T-helper 1 cell treated with Interleukin-12 subunit alpha and Interleukin-12 subunit beta and Interleukin-4 antibody, amounts not matched to agents 30 μg/mL and 1 μg/mL, for 36 hours (primary cell): Measurements from ENCODE around the gene FHIT.
"Not testable (repeated sequence)": the region's sequence is repeated elsewhere in the genome, so short reads cannot be mapped to it uniquely, and the experiment has no call there.

Experiments
- H3K27ac Mint-ChIP-seq: one replicate; pipeline ENCODE4 v1.8.0; 2021; ENCODE audit warnings: mild to moderate bottlenecking, mixed read lengths
- H3K27me3 Mint-ChIP-seq: one replicate; pipeline ENCODE4 v1.8.0; 2021; ENCODE audit warnings: low read depth, mixed read lengths
- H3K36me3 Mint-ChIP-seq: one replicate; pipeline ENCODE4 v1.8.0; 2021; ENCODE audit warnings: low read depth, mixed read lengths
- H3K4me1 Mint-ChIP-seq: one replicate; pipeline ENCODE4 v1.8.0; 2021; ENCODE audit warnings: low read depth, mixed read lengths
- H3K4me3 Mint-ChIP-seq: one replicate; pipeline ENCODE4 v1.8.0; 2021; ENCODE audit warnings: mild to moderate bottlenecking, moderate library complexity, mixed read lengths
- H3K9me3 Mint-ChIP-seq: one replicate; pipeline ENCODE4 v1.8.0; 2021; ENCODE audit warnings: mixed read lengths

The FHIT gene

DNA sequence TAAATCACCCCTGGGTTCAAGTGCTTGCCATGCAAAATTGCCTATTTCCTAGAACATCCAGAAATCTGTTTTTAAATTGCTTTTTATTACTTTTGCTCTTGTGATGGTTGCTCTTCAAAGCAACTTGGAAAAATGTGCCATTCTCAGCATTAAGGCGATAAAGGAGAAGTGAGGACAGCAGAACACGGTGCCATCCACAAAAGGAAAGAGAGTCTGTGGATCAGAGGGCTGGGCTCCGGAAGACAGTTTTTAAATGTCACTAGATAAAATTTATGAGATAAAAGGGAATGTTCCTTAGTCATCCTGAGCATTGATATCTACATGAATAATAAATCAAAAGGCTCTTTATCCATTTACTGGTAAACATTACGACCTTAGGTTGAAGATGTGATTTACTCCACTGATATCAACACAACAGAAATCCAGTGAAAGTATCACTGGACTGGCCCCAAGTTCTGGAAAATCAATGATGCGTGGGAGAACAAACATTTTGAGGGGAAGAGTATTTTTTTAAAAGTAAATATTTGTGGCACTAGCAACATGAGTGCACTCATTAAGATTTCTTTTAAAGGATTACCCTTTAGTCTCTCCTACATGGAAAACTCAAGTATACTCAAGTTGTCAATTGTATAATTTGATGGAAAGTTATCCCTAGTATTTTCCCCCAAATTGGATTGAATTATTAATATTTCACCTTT lies 554.7 kb downstream of the FHIT start:
- no peaks in the 10 kb centered on the region for H3K4me1 Mint-ChIP-seq
- no peak overlapping the region for H3K27ac Mint-ChIP-seq
- H3K4me3 Mint-ChIP-seq, result no peak overlapping the region
- no peaks in the 10 kb centered on the region for H3K27me3 Mint-ChIP-seq
- H3K9me3 Mint-ChIP-seq, result peaks cover 8% of the 10 kb centered on the region
- H3K36me3 Mint-ChIP-seq, result no peaks in the 10 kb centered on the region

DNA sequence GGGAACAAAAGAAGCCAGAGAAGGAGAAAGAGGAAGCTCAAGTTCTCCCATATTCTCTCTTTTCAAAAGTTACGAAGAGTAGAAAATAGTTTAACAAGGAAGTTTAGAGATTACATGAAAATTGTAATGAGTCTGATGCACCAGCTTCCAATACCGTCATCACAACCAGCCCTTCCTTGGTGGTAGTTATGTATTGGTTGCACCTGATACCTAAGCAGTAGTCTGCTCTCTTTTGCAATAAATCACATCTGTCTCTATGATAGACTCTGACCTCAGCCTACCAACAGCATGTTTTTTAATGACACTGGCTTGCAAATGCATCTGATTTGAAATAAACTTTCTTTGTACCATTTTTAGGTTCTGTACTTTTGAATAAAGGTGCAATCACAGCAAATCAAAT lies 575.8 kb downstream of the FHIT start:
- Mint-ChIP-seq H3K4me3 (no peak overlapping the region), H3K36me3 (no peaks in the 10 kb centered on the region), H3K4me1 (peaks cover 2% of the 10 kb centered on the region), H3K9me3 (peaks cover 5% of the 10 kb centered on the region), H3K27ac (no peak overlapping the region), H3K27me3 (no peaks in the 10 kb centered on the region)

DNA sequence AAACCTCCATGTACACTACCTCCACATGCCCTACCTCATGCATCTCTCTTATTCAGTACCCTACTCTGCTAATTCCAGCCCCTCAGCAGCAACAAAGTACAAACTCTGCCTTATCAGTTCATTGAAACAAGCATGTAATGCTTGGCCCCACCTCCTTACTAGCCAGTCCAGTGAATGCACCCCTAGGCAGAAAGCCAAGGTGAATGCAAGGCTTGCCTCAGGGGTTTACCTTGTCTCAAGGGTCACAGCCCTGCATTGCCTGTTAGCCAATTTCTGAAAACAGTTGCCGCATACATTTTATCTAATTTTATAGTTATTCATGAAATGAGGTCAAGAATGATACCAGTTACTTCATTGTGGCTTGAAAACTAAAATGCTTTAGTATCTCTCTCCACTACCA lies 576.4 kb downstream of the FHIT start:
- Mint-ChIP-seq H3K27ac (no peak overlapping the region), H3K36me3 (no peaks in the 10 kb centered on the region), H3K9me3 (peaks cover 5% of the 10 kb centered on the region), H3K4me3 (no peak overlapping the region), H3K4me1 (peaks cover 2% of the 10 kb centered on the region), H3K27me3 (no peaks in the 10 kb centered on the region)

DNA sequence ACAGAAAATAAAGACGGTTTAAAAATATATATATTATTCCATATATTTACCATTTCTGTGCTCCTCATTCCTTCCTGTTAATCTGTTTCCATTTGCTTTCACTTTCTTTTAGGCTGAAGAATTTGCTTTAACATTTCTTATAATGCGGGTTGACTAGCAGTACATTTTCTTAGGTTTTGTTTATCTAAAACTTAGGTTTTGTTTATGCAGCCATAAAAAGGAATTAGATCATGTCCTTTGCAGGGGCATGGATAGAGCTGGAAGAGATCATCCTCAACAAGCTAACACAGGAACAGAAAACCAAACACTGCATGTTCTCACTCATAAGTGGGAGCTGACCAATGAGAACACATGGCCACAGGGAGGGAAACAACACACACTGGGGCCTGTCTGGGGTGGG lies 578.1 kb downstream of the FHIT start:
- peaks cover 2% of the 10 kb centered on the region for H3K4me1 Mint-ChIP-seq
- no peaks in the 10 kb centered on the region for H3K36me3 Mint-ChIP-seq
- no peak overlapping the region for H3K27ac Mint-ChIP-seq
- H3K4me3 Mint-ChIP-seq, result no peak overlapping the region
- H3K27me3 Mint-ChIP-seq, result no peaks in the 10 kb centered on the region
- H3K9me3 Mint-ChIP-seq, result peaks cover 5% of the 10 kb centered on the region

DNA sequence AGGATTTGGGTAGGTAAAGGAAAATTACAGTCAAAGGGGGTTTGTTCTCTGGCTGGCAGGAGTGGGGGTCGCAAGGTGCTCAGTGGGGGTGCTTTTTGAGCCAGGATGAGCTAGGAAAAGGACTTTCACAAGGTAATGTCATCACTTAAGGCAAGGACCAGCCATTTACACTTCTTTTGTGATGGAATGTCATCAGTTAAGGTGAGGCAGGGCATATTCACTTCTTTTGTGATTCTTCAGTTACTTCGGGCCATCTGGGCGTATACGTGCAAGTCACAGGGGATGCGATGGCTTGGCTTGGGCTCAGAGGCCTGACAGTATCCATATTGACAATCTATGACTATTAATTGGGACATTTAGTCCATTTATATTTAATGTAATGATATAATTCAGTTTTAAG lies 578.9 kb downstream of the FHIT start:
- H3K27me3 Mint-ChIP-seq, H3K27ac Mint-ChIP-seq, H3K4me3 Mint-ChIP-seq, H3K4me1 Mint-ChIP-seq, H3K9me3 Mint-ChIP-seq, H3K36me3 Mint-ChIP-seq: not testable (repeated sequence)

DNA sequence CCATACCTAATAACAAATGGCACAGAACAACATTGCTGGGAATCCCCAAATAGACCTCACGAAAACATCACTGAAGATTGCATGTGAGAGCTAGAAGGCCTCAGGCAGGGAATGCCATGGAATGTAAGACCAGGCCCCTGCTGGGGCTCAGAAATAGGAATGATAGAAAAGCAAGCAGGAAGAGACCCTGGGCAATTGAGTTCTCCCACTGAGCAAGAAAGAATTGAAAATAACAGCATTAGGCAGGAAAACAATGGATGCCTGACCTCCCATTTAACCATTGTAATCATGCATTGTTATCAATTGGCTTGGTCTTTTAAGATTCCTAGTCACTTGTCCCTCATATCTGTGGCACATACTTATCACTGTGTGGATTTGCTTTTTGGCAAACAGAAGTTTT lies 581.6 kb downstream of the FHIT start:
- H3K9me3 Mint-ChIP-seq, result peaks cover 13% of the 10 kb centered on the region
- no peak overlapping the region for H3K27ac Mint-ChIP-seq
- no peaks in the 10 kb centered on the region for H3K36me3 Mint-ChIP-seq
- H3K4me1 Mint-ChIP-seq, result peaks cover 2% of the 10 kb centered on the region
- H3K27me3 Mint-ChIP-seq, result no peaks in the 10 kb centered on the region
- H3K4me3 Mint-ChIP-seq, result no peak overlapping the region

DNA sequence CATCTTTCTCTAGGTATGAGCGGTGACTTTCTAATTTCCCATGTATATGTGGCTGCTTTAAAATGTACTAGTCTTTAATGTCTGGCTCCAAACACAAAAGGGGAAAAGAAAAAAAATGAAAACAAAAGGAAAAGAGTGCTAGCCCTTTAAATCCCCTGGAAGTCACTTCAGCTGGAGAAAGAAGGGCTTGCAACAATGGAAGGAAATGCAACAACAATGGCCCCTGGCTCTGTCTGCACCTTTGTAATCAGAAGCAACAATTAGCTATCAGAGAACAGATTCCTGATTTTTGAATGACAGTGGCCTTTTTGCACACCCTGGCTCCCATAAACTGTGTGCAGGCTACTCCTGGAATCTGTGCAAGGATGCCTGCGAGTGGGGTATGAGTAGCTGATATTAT lies 591.2 kb downstream of the FHIT start:
- H3K27ac Mint-ChIP-seq, result no peak overlapping the region
- H3K36me3 Mint-ChIP-seq, result no peaks in the 10 kb centered on the region
- peaks cover 21% of the 10 kb centered on the region for H3K9me3 Mint-ChIP-seq
- no peak overlapping the region for H3K4me3 Mint-ChIP-seq
- H3K27me3 Mint-ChIP-seq, result no peaks in the 10 kb centered on the region
- no peaks in the 10 kb centered on the region for H3K4me1 Mint-ChIP-seq

DNA sequence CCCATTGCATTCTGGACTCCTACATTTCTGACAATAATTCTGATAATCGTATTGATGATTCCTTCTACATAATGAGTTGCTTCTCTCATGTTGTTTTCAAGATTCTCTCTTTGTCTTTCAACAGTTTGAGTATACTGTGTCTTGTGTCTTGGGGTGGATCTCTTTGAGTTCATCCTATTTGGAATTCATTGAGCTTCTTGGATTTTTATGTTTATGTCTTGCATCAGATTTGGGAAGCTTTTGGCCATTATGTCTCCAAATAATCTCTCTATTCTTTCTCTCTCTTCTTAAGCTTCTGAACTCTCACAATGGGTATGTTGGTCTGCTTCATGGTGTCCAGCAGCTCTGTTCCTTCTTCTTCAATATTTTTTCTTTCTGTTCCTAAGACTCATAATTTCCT lies 592.2 kb downstream of the FHIT start:
- no peak overlapping the region for H3K27ac Mint-ChIP-seq
- H3K27me3 Mint-ChIP-seq, result no peaks in the 10 kb centered on the region
- H3K36me3 Mint-ChIP-seq, result no peaks in the 10 kb centered on the region
- peaks cover 17% of the 10 kb centered on the region for H3K9me3 Mint-ChIP-seq
- no peaks in the 10 kb centered on the region for H3K4me1 Mint-ChIP-seq
- no peak overlapping the region for H3K4me3 Mint-ChIP-seq

DNA sequence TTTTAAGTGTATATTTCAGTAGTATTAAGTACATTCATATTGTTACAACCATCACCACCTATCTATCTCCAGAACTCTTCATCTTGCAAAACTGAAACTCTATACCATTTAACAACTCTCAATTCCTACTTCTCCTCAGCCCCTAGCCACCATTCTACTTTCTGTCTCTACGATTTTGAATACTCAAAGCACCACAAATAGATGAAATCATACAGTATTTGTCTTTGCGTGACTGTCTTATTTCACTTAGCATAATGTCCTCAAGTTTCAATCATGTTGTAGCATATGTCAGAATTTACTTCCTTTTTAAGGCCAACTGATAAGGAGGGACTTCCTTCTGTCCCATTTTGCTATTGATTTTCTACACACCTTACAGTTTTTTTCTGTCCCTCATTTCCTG lies 593.3 kb downstream of the FHIT start:
- Mint-ChIP-seq H3K27ac (no peak overlapping the region), H3K27me3 (no peaks in the 10 kb centered on the region), H3K36me3 (no peaks in the 10 kb centered on the region), H3K4me3 (no peak overlapping the region), H3K9me3 (peaks cover 17% of the 10 kb centered on the region), H3K4me1 (peaks cover under 1% of the 10 kb centered on the region)

DNA sequence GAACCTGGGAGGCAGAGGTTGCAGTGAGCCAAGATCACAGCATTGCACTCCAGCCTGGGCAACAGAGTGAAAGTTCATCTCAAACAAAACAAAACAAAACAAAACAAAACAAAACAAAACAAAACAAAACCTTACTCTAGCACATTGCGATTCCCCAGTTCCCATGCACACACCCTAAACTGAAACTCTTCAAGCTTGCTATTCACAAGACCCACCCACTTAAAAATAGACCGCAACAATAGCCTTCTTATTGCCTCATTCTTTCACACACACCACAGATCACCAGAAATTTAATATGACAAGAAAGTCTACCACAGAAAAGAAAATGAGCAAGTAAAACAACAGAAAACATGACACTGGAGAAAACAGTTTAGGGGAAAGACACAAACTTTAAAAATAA lies 598.4 kb downstream of the FHIT start:
- no peaks in the 10 kb centered on the region for H3K9me3 Mint-ChIP-seq
- H3K27me3 Mint-ChIP-seq, result no peaks in the 10 kb centered on the region
- no peaks in the 10 kb centered on the region for H3K36me3 Mint-ChIP-seq
- H3K4me1 Mint-ChIP-seq, result peaks cover 7% of the 10 kb centered on the region
- no peak overlapping the region for H3K4me3 Mint-ChIP-seq
- H3K27ac Mint-ChIP-seq, result no peak overlapping the region

DNA sequence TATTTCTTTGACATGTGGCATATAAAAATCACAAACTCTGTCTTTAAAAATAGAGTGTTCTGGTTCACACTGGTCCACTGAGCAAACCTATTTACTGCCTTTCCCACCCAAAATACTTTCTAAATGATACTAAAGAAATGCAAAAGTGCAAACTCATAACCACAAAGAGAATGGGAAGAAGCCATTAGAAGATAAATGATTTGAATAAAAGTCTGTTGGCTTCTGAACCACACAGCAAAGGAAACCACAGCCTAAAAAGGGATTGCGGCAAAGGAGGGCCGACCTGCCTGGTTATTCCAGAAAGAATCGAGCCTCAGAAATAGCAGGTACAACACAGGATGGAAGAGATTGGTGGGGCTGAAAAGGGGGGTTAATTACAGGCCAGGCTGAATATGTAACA lies 599.5 kb downstream of the FHIT start:
- H3K4me1 Mint-ChIP-seq, result peaks cover 7% of the 10 kb centered on the region

DNA sequence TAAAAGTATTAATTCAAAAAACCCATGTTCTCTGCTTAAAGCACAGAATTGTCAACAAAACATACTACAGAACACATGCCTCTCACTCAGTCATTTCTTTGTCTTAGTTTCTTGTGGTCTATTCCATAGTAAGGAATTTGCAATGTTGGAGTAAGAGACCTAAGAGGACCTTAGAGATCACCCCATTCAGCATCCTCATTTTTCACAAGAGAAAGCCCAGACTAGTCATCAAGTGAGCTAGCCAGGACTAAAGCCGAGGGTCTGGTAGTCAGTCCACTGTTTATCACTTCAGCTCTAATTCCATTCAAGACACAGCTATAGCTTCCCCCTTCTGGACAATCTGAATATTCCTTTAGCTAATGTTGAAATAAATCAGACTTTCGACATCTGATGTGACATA lies 601.1 kb downstream of the FHIT start:
- H3K9me3 Mint-ChIP-seq, result no peaks in the 10 kb centered on the region
- peaks cover 7% of the 10 kb centered on the region for H3K4me1 Mint-ChIP-seq
- no peak overlapping the region for H3K27ac Mint-ChIP-seq
- H3K27me3 Mint-ChIP-seq, result no peaks in the 10 kb centered on the region
- H3K36me3 Mint-ChIP-seq, result no peaks in the 10 kb centered on the region
- no peak overlapping the region for H3K4me3 Mint-ChIP-seq

More for the DNA sequence above, 599.5 kb downstream of the FHIT start:
- Mint-ChIP-seq H3K36me3 (no peaks in the 10 kb centered on the region), H3K27ac (no peak overlapping the region), H3K27me3 (no peaks in the 10 kb centered on the region), H3K4me3 (no peak overlapping the region), H3K9me3 (no peaks in the 10 kb centered on the region)

DNA sequence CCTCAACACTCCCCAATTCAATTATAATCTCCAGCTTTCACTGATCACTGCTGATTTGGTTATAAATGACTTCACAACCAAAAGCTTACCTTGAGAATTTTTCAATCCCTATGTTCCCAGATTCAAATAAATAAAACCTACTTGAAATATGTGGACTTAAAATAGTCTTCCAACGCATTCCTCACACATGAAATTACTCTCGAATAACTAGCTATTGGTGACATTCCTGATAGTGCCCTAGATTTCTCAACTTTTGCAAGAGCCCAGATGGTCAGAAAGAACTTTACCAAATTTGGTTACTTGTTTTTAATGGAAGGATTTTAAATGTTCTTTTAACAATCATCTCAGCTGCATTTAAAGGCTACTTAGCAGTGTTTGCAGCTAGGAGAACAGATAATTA lies 605.5 kb downstream of the FHIT start:
- Mint-ChIP-seq H3K27me3 (no peaks in the 10 kb centered on the region), H3K4me3 (no peak overlapping the region), H3K27ac (no peak overlapping the region), H3K9me3 (peaks cover 7% of the 10 kb centered on the region), H3K4me1 (peaks cover 2% of the 10 kb centered on the region), H3K36me3 (no peaks in the 10 kb centered on the region)

DNA sequence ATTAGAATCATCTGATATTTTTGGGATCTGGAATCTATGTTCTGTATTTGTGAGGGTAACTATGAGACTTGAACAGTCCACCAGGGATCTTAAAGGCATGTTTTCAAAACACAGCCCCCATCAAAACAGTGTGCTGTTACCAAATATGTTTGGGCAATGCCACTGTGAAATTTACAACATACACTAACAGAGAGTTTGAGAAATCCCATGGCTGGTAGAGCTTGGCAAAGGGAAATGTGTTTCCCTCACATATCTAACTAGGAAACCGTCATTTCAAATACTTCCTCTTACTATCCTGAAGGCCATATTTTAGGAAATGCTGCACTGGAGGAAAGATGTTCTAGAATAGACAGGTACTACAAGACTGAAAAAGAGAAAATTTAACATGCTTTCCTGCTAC lies 607.4 kb downstream of the FHIT start:
- Mint-ChIP-seq H3K4me1 (no peaks in the 10 kb centered on the region), H3K9me3 (peaks cover 7% of the 10 kb centered on the region), H3K4me3 (no peak overlapping the region)

DNA sequence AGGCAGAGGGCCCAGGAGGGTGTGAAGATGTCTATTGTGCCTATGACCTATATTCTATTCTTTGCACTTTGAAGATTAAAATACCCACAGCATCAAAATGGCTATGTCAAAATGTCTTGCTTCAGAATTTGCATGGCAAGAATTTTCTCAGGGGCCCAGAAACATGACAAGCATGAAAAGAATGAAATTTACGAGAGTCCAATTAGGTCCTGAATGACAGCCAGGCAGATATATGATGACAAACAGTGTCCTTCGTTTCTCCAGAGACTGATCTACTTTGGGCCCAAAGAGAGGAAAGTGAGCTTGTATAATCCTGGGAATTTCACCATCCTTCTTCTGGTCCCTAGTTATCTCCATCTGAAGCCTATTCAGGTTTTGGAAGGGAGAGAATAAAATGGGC lies 609.9 kb downstream of the FHIT start:
- no peak overlapping the region for H3K4me3 Mint-ChIP-seq

More for the DNA sequence above, 607.4 kb downstream of the FHIT start:
- Mint-ChIP-seq H3K27ac (no peak overlapping the region), H3K36me3 (no peaks in the 10 kb centered on the region), H3K27me3 (no peaks in the 10 kb centered on the region)

DNA sequence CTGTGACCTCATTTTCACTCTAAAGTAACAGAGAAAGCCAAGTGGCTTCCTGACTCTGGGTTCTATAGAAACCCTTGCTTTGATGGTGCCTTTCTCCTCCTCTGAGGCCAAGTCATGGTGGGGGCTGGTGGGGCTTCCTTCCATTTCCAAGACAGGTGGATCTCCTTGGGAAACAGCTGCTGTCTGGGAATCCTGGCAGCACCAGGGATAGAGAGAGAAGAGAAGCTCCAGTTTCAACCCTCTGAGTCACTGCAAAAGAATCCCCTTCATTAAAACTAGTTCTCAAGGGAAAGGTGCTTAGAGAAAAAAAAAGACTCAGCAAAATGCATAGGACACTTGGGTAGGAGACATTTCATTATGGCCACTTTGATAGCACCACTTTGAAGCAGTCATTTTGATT lies 614.4 kb downstream of the FHIT start:
- Mint-ChIP-seq H3K36me3 (no peaks in the 10 kb centered on the region), H3K4me3 (no peak overlapping the region), H3K27me3 (no peaks in the 10 kb centered on the region), H3K4me1 (no peaks in the 10 kb centered on the region), H3K9me3 (peaks cover 7% of the 10 kb centered on the region), H3K27ac (no peak overlapping the region)

More for the DNA sequence above, 609.9 kb downstream of the FHIT start:
- Mint-ChIP-seq H3K36me3 (no peaks in the 10 kb centered on the region), H3K27me3 (no peaks in the 10 kb centered on the region), H3K27ac (no peak overlapping the region), H3K4me1 (no peaks in the 10 kb centered on the region), H3K9me3 (peaks cover 13% of the 10 kb centered on the region)
